ENCODE results near the gene ADAM30. TPM values are rescaled to one million over a fixed set of nuclear protein-coding genes. Genes with fewer than 3 reads are reported as not detected.
"Not testable (repeated sequence)": the region's sequence is repeated elsewhere in the genome, so short reads cannot be mapped to it uniquely, and the experiment has no call there.

The ADAM30 gene
- total RNA-seq, 4 donors from 2014 or later = not detected

DNA sequence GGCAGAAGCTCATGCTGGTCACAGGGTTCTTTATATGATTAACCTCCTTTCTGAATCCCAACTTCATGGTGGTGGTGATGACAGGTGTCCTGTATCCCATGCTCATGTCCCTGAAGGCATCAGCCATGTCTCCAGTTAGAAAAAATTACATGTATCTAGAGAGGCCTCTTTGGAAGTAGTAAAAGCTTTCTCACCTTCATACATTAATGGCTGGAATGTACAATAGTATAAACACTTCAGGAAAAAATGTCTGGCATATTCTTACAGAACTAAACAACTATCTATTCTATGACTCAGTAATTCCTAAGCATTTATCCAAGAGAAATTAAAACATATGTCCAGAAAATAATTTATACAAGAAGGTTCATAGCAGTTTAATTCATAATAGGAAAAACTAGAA is 34.0 kb downstream of the ADAM30 start:
- Histone ChIP-seq H3K4me1 (no peaks in the 10 kb centered on the region), H3K4me3 (no peak overlapping the region), H3K27ac (no peak overlapping the region), H3K9me3 (no peaks in the 10 kb centered on the region), H3K36me3 (no peaks in the 10 kb centered on the region), H3K27me3 (no peaks in the 10 kb centered on the region)
- DNase-seq = no peak
- intact Hi-C loops (cut with DNase I; ENCODE audit: low total_unique reads) = no loop called here
- no peak for TF ChIP-seq POLR2A (IDR thresholded peaks at IDR 0.05)
- TF ChIP-seq, protein P1, sequence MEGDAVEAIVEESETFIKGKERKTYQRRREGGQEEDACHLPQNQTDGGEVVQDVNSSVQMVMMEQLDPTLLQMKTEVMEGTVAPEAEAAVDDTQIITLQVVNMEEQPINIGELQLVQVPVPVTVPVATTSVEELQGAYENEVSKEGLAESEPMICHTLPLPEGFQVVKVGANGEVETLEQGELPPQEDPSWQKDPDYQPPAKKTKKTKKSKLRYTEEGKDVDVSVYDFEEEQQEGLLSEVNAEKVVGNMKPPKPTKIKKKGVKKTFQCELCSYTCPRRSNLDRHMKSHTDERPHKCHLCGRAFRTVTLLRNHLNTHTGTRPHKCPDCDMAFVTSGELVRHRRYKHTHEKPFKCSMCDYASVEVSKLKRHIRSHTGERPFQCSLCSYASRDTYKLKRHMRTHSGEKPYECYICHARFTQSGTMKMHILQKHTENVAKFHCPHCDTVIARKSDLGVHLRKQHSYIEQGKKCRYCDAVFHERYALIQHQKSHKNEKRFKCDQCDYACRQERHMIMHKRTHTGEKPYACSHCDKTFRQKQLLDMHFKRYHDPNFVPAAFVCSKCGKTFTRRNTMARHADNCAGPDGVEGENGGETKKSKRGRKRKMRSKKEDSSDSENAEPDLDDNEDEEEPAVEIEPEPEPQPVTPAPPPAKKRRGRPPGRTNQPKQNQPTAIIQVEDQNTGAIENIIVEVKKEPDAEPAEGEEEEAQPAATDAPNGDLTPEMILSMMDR (IDR thresholded peaks at IDR 0.05) = no peak

DNA sequence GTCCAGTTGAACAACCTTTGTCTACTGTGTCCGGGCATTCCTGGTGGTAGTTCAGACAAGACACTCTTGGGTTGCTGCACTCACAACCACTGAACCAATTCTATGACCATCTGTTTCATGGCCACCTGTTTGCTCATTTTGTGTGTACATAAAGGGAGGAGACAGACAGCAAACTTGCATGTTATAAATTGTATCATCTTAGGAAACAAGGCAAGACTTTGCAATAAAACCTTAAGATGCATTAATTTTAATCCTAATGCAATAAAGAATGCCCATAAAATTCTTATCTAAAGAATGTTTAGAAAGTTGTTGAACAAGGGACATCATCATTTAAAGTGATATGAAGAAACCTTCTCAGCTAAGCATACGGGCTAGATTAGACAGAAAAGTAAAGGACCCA is 34.8 kb downstream of the ADAM30 start:
- no peaks in the 10 kb centered on the region for H3K36me3 ChIP-seq
- H3K27me3 ChIP-seq = no peaks in the 10 kb centered on the region
- H3K9me3 ChIP-seq = no peaks in the 10 kb centered on the region
- H3K27ac ChIP-seq = no peak overlapping the region
- intact Hi-C loops (cut with DNase I; ENCODE audit: low total_unique reads) = no loop called here
- no peak for DNase-seq
- H3K4me3 ChIP-seq = no peak overlapping the region
- no peaks in the 10 kb centered on the region for H3K4me1 ChIP-seq
- TF ChIP-seq, protein P1 (IDR thresholded peaks at IDR 0.05) = no peak
- TF ChIP-seq POLR2A (IDR thresholded peaks at IDR 0.05) = no peak

DNA sequence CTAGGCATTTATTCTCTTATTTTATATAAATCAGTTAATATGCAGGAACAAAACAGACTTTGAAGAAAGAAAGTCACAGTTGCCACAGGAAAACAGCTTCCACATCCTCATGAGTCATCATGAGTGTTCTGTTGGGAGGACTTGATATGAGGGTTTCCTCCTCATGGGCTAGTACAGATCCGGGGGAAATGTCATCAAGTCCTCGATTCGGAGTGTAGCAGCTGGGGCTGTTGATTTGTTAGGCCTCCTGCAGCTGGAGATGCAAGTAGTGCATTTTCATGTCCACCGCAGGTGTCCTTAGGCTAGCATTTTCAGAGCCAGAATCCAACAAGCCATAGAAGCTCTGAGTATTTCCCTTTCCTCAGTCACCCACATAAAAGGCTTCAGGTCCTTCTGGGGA is 36.7 kb downstream of the ADAM30 start:
- Histone ChIP-seq H3K9me3 (no peaks in the 10 kb centered on the region), H3K4me1 (no peaks in the 10 kb centered on the region), H3K27ac (no peak overlapping the region), H3K4me3 (no peak overlapping the region), H3K36me3 (no peaks in the 10 kb centered on the region), H3K27me3 (no peaks in the 10 kb centered on the region)
- no peak for DNase-seq
- intact Hi-C loops (cut with DNase I; ENCODE audit: low total_unique reads) = no loop called here
- TF ChIP-seq, protein P1 (IDR thresholded peaks at IDR 0.05) = no peak

DNA sequence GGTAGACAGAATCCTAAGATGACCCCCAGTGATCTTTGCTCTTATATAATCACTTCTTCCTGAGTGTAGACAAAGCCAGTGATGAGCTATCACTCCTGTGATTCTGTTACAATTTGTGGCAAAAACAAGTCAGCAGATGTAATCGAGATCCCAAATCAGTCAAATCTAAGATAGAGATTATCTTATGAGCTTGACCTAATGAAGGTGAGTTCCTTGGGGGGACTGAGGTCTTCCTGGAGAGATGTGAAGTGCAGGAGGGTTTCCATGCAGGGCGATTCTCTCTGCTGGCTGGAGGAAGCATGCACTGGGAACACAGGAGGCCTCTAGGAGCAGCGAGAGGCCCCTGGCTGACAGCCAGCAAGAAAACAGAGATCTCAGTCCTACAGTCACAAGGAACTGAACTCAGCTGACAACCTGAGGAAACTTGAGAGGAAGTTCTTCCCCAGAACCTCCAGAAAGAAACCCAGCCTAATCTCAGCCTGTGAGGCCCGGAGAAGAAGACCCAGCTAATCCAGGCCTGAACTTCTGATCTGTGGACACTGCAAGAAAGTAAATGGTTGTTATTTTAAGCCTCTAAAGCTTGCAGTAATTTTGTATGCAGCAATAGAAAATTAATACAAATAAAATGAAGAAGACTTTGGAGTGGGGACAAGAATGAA is 37.6 kb downstream of the ADAM30 start:
- H3K27ac ChIP-seq; H3K27me3 ChIP-seq; H3K4me1 ChIP-seq; DNase-seq; H3K36me3 ChIP-seq; intact Hi-C loops (cut with DNase I; ENCODE audit: low total_unique reads); H3K4me3 ChIP-seq; H3K9me3 ChIP-seq: not testable (repeated sequence)

DNA sequence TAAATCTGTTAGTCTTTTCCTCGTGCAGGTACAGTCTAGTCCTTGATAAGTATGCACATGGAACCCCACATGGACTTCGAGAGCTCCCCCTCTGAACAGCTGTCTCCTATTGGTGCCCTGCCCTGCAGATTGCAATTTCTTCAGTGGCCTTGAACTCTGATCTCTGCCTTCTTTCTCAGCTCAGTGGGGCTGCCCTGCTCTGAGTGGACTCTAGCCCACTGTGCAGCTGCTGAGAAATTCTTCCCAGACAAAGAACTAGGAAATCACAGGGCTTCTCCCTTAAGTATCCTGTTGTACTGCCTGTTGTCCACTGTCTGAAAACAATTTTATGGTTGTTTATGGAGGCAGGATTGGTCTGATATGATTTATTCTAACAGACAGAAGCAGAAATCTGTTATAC is 38.2 kb downstream of the ADAM30 start:
- Histone ChIP-seq H3K27me3 (no peaks in the 10 kb centered on the region), H3K36me3 (no peaks in the 10 kb centered on the region), H3K9me3 (no peaks in the 10 kb centered on the region), H3K4me3 (no peak overlapping the region), H3K27ac (no peak overlapping the region), H3K4me1 (no peaks in the 10 kb centered on the region)
- intact Hi-C loops (cut with DNase I; ENCODE audit: low total_unique reads) = no loop called here
- no peak for DNase-seq
- TF ChIP-seq, protein P1 (IDR thresholded peaks at IDR 0.05) = no peak
- no peak for TF ChIP-seq POLR2A (IDR thresholded peaks at IDR 0.05)

DNA sequence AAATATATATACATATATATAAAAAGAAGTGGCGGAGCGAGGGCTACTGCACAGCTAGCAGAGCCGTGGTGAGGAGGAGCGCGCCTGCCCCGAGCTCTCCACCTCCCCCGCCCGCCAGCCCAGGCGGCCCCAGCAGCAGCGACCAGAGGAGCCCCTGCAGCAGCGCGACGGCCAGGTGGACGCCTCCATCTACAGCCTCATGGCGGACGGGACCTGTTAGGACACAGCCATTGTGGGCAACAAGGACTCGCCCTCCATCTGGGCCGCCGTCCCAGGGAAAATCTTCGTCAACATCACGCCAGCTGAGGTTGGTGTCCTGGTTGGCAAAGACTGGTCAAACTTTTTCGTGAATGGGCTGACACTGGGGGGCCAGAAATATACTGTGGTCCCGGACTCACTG is 43.2 kb downstream of the ADAM30 start:
- DNase-seq = no peak
- no peak overlapping the region for H3K4me3 ChIP-seq
- intact Hi-C loops (cut with DNase I; ENCODE audit: low total_unique reads) = no loop called here
- no peaks in the 10 kb centered on the region for H3K36me3 ChIP-seq
- H3K27ac ChIP-seq = no peak overlapping the region
- no peak for TF ChIP-seq POLR2A (IDR thresholded peaks at IDR 0.05)
- TF ChIP-seq, protein P1 (IDR thresholded peaks at IDR 0.05) = no peak
- no peaks in the 10 kb centered on the region for H3K9me3 ChIP-seq
- H3K4me1 ChIP-seq = no peaks in the 10 kb centered on the region
- no peaks in the 10 kb centered on the region for H3K27me3 ChIP-seq

DNA sequence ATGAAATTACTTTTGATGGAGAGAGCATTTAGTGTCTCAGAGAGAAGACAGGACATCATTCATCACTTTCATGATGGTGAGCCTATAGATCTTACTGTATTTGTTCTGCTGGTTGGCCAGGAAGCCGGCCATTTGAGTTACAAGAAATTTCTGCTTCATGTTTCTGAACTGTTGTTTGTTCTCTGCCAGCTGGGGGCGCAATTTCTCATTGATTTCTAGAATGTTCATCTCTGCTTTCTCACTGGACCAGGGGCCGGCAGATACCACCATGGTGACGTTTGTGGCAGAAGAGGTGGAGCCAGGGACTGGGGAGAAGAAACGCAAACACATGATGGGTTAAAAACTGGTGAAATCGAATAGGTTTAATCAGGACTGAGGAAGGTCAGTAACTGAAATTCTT is 52.1 kb downstream of the ADAM30 start:
- intact Hi-C loops (cut with DNase I; ENCODE audit: low total_unique reads); H3K27me3 ChIP-seq; H3K9me3 ChIP-seq; H3K27ac ChIP-seq; DNase-seq; H3K4me1 ChIP-seq; H3K36me3 ChIP-seq; H3K4me3 ChIP-seq: not testable (repeated sequence)

All from uterus (tissue), 4 donors.